Ecto neural progenitor cell (in vitro differentiated cells): ENCODE data around the gene MMP10.
"Not testable (repeated sequence)": the region's sequence is repeated elsewhere in the genome, so short reads cannot be mapped to it uniquely, and the experiment has no call there.

Experiments
- DNase-seq: peaks from one replicate; pipeline ENCODE4 v3.0.0-alpha.2; 2018; ENCODE audit warnings: low spot score

MMP10 gene

DNA sequence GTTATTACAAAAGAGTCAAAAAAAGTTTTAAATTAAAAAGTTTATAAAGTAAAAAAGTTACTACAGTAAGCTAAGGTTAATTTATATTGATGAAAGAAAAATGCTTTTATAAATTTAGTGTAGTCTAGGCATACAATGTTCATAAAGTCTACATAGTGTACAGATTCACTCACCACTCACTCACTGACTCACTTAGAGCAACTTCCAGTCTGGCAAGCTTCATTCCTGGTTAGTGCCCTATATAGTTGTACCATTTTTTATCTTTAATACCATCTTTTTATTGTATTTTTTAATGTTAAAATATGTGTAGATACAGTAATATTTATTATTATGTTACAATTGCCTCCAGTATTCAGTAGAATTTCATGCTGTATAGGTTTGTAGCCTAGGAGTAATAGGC lies 2.6 kb upstream of the MMP10 start:
- no peak for DNase-seq

DNA sequence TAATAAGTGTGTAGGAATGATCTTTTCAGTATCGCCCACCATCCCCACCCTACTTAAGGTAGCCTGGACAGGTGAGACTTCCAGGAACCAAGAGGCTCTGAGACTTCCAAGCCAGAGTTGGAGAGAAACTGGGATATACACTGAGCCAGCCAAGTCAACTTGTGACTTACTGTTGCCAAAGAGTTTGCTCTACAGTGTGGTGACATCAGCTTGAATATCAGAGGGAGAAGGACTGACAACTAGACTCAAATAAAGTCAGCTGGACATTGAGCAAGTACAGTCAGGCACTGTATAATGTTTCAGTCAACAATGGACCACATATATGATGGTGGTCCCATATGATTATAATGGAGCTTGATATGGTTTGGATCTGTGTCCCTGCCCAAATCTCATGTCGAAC lies 1.2 kb upstream of the MMP10 start:
- DNase-seq: no peak

DNA sequence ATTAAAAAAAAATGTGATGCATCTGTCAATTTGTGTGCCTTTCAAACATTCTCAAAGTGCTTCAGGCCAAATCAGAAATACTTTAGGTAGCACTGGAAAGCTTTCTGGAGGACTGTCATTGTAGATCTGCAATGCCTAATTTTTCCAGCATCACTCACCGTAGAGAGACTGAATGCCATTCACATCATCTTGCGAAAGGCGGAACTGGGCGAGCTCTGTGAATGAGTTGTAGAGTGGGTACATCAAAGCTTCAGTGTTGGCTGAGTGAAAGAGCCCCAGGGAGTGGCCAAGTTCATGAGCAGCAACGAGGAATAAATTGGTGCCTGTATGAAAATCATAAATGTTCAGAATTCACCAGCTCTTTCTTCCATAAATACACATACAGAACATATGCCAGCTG lies 4.0 kb downstream of the MMP10 start:
- no peak for DNase-seq

DNA sequence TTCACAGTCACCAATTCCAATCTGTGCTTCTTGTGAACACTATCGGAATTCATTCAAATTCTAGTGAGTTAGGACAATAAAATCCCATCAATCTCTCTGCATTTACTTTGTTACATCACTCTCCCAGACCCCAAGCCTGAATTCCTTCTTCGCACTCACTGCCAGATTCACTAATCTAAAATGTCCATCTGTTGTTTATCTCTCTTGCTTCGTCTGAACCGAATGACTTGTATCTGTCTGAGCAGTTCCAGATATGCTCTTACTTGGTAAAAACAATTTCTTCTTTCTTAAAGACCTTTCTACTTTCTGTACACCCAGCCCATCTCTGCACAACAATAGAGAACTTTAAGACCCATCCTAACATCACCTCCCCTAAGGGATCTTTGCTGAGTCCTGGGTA lies 7.0 kb downstream of the MMP10 start:
- DNase-seq: no peak

DNA sequence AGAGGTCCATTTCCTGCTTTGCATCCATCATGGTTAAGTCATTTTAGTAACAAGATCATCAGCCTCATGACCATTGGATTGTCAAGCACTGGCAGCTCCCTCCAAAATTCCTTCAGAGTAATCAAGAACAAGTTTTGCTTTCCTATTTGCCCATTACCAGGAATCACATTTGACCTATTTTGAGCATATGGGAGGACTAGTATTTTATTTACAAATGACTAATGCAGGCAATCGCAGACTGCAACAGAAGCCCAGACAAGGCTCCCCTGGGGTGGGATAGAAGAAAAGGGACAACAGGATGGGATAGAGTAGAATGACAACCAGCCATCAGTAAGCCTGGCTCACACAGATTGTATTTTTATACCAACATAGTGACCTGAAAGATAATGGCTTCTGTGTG lies 9.1 kb downstream of the MMP10 start:
- DNase-seq: no peak

DNA sequence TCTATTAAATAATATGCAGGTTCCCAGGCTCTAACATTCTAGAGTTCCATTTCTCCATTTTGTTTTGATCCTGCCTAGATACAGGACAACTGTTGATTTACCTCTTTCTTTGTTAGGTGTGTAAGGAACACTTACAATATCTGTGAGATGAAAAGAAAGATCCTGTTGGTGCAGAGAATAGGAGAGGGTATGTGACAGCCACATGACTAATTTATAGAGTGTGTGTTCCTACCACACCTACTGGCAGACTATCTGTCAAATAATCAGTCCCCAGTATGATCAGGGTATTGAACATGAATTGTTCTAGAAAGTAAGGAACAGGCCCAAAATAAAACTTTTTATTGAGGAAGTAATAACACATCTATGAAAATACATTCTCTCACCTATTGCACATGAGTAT lies 10.2 kb downstream of the MMP10 start:
- DNase-seq: no peak

DNA sequence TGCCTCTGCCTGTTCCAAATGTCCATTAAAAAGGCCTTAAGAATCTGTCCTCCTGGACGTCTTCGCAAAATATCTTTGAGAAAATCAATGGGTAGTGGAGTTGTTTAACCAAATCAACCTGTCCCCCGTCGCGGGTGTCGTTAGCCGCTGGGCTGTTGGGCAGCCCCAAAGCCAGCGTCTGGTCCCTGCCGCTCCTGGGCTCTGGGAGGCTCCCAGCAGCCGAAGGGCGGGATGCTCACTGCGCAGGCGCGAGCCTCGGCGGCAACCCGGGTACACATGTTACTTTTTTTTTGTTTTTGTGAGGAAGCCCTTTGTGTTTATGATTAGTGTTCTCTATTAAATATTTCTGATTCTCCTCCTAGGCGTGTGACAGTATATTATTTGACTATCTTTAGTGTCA lies 12.6 kb downstream of the MMP10 start:
- no peak for DNase-seq

DNA sequence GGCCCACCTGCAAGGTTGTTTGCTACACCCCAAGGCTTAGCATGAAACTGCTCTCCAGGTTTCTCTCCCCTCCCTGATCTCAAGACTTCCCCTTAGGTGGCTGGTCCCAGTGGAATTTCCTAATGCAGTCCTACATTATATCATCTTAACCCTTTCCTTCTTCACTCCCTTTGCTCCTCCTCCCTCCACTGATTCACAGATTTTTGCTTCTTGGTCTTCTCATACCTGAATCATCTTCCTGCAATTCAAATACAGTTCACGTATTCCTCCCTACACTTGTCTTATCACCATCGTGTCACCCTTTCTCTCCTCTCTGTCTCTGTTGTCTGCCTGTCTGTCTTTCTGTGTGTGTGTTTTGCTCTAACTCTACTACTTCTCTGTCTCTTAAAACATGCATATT lies 17.0 kb downstream of the MMP10 start:
- DNase-seq: no peak

DNA sequence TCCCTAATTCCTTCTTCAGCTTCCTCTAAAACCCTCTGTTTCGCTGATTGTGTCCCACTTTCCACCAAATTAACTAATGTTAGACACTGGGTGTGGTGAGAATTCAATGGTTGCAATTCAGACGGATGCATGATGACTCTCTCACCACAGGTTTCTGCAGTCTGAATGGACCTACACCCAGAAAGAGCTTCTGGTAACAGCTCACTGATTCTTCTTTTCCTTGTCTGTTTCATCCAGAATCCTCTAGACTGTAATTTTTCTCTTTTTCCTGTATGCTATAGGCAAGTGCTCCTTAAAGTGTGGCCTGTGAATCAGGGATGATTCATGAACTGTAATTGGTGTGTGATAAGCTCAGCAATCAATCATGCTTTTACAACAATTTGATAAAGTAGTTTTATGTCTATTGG lies 18.1 kb downstream of the MMP10 start:
- DNase-seq: no peak

DNA sequence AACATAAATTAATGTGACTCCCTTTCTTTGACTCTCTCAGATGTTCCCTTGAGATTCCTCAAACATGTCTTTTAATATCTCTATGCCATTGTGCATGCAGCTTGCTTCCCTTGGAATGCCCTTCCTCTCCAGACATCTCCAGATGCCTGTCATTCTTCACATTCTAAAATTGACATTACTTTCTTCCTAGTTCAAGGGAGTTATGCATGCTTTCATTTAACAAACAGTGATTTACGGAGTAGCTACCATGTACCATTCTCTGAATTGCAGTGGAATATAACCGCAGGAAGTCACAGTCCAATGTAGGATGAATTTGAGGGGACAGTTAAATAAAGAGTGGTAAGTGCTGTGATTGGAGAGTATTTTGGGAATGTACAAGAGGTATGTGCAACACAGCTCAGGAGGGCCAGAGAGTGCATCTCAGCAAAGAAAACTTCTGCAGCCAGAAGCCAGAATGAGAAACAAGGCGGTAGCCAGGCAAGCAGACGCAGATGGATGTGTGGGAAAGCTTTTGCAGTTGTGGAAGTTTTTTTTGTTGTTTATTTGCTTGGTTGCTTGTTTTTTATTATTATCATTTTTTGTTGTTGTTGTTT lies 18.7 kb downstream of the MMP10 start:
- no peak for DNase-seq

DNA sequence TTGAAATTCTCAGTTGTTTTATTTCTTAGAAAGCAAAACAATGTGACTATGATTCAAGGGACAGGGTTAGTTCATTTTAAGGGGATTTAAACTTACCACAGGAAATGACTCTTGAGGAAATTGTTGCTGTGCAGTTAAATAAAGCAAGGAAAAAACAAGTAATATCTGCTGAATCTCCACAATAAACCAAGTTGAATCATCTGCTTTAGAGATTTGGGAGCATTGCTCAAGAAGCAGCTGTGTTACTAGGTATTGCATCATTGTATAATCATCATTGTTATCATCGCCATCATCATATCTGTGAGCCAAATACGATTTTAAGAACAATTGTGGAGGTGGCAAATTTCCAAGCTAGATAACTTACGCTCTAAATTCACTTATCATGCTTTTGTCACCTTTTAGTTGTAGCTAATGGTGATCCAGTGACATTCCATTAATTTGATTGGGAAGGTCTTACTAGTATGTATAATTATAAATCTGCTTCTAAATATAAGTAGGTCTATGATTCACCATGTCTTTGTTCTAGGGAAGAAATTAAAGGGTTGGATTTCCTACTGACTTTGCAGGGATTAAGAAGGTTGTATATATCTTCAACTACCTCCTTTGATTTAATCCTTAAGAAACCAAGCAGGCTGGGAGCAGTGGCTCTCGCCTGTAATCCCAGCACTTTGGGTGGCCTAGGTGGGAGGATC lies 19.9 kb downstream of the MMP10 start:
- DNase-seq: no peak

DNA sequence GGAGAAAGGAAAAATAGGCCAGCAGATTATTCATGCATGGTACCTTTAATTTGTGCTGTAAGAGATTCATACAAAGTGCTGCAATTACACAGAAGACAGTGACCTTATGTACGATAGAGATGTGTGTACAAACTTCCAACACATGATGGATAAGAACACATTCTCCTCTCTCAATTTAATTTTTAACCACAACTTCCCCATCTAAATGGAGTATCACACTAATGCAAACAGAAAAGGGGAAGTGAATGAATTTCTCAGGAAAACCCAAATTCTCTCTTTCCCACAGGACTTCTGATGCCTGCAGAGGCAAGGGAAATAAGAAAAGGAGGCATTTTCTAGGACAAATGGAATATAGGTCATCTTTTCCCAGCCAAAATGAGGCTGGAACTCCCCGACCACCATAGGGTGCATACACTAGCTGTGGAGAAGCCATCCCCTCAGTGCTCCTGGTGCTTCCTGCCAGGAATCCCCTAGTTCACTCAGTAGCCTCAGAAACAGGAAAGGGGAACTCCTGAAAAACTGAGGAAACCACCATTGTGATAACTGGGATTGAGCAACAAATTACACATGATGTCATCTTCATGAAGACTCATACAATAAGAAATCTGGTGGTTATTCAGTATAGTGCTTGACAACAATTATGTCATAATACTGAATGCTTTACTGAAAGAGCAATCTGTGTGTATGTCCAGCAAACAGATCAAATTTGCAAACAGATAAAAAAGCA lies 22.4 kb downstream of the MMP10 start:
- DNase-seq: no peak

DNA sequence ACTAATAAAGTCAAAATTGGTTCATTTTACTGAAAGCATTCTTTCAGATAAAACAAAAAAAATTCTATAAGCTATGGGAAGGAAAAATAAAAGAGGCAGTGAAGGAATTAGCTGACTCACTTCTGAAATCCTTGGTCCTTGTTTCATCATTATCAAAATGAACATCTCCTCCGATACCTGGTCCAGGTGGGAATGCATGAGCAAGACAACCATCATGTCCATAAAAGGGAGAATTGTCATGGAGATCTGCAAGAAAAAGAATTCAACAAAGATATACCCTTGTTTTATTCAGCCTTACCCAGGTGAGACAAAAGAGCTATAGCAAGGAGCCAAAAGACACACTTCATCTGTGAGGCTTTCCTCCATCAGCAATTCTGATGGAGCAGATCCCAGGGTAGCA lies 27.2 kb downstream of the MMP10 start:
- DNase-seq: no peak

DNA sequence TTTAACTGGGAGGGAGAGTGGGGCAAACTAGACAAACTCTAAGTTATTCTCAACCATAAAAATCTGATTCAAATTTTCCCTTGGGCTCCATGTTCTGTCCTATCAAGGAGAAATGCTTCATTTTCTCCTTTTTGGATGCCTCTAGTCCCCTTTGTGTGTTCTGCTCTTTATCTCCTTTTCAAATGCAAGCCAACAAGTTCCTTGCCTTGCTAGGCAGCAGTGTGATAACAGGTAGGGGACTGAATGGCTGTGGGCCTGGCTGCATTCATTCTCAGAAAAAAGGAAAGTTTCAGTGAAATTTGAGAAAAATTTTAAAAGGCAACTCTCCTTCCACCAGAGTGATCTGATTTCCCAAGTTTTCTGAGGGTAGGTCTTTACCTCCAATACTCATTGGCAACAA lies 28.8 kb downstream of the MMP10 start:
- no peak for DNase-seq

DNA sequence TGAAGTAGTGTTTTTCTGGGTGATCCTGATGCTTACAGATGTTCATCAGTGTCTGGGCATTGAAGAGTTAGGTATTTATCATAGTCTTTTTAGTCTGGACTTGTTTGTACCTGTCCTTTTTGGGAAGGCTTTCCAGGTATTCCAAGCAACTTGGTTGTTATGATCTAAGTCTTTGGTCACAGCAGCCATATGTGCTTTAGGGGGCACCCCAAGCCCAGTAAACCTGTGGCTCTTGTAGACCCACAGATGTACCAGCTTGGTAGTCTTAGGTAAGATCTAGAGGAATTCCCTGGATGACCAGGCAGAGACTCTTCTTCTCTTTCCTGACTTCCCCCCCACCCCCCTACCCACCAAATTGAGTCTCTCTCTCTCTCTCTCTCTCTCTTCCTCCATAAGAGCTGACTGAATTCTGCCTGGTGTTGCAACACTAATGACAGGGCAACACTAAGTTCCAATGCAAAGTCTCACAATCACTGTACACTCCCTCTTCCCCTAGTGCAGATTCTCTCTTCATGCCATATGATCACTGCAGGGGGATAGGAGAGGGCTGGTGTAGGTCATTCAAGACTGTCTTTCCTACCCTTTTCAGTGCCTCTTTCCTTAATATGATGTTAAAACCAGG lies 31.2 kb downstream of the MMP10 start:
- DNase-seq: no peak

DNA sequence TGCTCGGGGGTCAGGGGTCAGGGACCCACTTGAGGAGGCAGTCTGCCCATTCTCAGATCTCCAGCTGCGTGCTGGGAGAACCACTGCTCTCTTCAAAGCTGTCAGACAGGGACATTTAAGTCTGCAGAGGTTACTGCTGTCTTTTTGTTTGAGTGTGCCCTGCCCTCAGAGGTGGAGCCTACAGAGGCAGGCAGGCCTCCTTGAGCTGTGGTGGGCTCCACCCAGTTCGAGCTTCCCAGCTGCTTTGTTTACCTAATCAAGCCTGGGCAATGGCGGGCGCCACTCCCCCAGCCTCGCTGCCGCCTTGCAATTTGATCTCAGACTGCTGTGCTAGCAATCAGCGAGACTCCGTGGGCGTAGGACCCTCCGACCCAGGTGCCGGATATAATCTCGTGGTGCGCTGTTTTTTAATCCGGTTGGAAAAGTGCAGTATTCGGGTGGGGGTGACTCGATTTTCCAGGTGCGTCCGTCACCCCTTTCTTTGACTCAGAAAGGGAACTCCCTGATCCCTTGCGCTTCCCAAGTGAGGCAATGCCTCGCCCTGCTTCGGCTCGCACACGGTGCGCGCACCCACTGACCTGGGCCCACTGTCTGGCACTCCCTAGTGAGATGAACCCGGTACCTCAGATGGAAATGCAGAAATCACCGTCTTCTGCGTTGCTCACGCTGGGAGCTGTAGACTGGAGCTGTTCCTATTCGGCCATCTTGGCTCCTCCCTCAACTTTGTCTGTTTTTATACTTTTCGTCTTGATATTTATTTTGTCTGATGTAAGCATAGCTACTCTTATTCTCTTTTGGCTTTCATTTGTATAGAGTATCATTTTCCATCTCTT lies 33.5 kb downstream of the MMP10 start:
- DNase-seq: not testable (repeated sequence)

DNA sequence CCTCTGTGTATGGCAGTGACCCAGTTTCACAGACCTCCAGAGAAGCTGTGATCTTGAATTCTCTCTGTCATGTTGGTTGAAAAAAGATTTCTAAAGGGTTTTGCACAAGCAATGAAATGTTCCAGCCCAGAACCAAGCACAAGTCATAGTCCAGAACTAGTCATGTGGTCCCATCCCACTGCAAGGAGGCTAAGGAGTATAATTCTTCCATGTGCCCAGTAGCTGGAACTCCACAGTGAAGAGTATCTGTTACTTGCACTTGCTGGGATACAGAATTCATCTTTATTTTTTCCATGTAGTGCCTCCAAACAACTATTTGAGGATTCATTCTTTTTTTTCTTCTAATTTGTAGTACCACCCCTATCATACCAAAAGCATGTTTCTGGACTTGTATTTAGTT lies 45.8 kb downstream of the MMP10 start:
- DNase-seq: no peak

DNA sequence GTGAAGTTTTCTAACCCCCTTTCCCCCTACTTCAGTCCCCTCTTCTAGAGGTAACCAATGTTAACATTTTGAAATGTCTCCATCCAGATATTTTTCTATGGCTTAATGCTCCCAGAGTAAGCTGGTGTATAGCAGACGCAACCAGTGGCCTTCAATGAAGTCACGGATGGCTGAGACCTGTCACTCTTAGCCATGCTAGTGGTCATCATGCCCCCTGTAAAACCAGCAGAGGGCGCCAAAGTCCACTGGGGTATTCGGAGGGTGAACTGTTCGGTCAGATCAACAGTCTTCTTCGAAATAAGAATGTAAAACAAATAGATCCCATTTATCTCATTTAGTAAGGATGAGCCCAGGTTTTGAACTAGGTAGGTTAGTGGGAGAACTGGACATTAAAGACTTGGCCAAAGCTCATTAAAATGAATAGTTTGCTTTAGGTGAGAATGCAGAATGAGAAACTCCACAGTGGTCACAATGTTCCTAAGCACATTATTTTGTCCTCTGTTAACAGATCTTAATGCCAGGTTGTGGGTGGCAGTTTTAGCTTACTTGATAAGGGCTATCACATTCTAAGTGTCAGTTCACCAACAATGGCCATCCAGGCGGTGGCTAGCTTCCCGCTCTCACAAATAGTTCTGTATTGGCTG lies 47.1 kb downstream of the MMP10 start:
- peak; percentile 79 for DNase-seq

DNA sequence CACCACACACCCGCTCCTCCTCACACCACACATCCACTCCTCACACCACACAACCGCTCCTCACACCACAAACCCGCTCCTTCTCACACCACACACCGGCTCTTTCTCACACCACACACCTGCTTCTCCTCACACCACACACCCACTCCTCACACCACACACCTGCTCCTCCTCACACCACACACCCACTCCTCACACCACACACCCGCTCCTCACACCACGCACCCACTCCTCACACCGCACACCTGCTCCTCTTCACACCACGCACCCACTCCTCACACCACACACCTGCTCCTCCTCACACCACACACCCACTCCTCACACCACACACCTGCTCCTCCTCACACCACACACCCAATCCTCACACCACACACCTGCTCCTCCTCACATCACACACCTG lies 49.5 kb downstream of the MMP10 start:
- not testable (repeated sequence) for DNase-seq

DNA sequence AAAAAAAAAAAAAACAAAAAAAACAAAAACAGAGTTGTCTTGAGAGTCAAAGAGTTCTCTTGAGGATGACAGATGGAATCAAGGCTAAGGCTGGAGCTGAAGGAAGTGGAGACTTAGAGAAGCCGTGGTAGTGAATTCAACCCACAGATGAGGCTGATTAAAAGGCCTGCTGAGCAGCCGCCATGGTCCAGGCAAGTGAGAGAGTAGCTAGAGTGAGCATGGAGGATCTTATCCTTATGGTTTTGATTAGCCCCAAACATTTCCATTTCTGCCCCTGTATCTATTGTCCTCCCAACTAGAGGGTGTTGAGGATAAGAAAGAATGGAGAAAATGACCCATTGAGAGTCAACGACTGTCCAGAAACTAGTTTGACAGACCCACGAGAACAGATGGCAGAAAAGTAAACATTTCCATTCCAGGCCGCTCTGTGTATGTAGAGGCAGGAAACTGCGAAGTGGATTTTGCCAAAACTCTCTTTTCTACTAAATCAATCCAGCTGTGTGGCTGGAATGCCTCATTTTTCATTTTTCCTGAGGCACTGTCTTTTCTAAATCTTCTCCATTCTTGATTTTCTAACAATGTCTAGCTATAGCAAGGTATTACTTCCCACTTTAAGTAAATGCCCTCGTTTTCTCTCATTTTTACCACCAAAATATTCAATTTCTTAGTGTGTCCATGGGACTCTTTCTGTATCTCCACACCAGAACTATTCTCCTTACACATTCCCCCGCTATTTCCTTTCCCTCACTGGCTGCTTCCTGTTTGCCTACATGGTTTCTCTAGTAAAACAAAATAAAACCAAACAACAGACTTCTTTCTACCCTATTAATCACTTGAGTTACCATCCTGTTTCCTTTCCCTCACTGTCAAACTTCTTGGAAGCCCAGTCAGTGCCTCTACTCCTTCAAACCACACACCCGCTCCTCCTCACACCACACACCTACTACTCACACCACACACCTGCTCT lies 50.3 kb downstream of the MMP10 start:
- no peak for DNase-seq

DNA sequence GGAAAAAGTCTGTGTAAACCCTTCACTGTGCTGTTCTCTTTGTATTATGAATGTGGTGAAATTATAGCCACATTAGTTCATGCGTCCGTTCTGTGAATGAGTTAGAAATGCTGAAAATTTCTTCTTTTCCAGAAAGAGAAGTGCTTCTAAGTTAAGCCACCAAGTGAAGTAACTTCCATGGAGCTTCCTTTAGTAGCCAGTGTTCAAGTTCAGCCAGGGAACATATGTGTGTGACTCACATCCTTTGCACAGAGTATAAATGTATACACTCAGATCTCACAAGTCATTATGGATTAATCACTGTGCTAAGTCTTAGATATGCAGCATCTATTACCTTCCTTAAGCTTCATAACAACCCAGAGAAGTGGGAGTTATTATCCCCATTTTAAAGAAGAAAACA lies 52.5 kb downstream of the MMP10 start:
- DNase-seq: no peak
